PC-9 (cell line): ENCODE measurements around the gene NSMCE3.

Source experiments
- CTCF ChIP-seq: fragments of 200-600 bp; sonication (generic); conservative IDR thresholded peaks from 2 replicates; pipeline ENCODE4 v1.6.1; 2017; ENCODE audit warnings: mixed run types, antibody characterized with exemption, mild to moderate bottlenecking, moderate library complexity
- EZH2 ChIP-seq: fragments of 200-600 bp; sonication (generic); IDR thresholded peaks from 2 replicates; pipeline ENCODE4 v1.8.0; 2017; ENCODE audit warnings: antibody characterized with exemption, low read depth

- no peak for TF ChIP-seq CTCF
- TF ChIP-seq EZH2 = no peak
Observed at GRCh38 chr15:29262738-29263137, 6.9 kb downstream of the NSMCE3 start.
